GM21528 (cell line): ENCODE data around the gene MRPL28.
"Not testable (repeated sequence)": the region's sequence is repeated elsewhere in the genome, so short reads cannot be mapped to it uniquely, and the experiment has no call there.

Source experiments
- ATAC-seq: cut with Tn5 transposase; IDR thresholded peaks from one replicate; pipeline ENCODE4 v1.9.1; 2021; ENCODE audit warnings: mild to moderate bottlenecking, moderate library complexity; ENCODE audit not compliant: unreplicated experiment, low FRiP score

The MRPL28 gene

DNA sequence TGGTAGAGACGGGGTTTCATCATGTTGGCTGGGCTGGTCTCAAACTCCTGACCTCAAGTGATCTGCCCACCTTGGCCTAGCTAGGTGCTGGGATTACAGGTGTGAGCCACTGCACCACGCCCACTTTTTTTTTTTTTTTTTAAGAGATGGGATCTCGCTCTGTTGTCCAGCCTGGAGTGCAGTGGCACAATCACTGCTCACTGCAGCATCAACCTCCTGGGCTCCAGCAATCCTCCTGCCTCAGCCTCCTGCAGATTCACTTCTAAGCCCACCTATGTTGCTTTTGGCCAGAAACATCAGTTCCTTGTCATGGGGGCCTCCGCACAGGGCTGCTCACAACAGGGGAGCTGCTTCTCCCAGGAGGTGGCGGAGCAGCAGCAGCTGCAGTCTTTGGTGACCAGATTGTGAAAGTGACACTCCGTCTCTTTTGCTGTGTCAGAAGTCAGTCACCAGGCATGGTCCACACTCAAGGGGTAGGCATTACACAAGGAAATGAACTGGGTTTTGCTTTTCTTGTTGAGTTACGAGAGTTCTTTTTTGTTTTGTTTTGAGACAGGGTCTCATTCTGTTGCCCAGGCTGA is 22.2 kb upstream of the MRPL28 start:
- no peak for ATAC-seq

DNA sequence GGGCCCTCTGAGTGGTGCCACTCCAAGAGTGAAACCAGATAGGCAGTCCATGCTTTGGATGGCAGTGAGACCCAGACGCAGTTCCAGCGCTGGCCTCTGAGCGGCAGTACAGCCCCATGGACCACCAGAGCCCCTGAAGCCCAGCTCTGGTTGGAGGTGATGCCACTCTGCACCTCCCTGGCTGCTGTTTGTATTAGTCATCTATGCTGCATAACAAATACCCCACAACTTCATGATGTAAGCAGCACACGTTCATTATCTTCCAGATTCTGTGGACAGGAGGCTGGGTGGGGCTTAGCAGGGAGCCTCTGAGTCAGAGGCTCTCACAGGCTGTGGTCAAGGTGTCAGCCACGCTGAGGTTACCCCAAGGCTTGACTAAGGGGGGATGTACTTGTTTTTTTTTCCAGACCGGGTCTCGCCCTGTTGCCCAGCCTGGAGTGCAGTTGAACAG is 21.6 kb upstream of the MRPL28 start:
- ATAC-seq, result no peak

DNA sequence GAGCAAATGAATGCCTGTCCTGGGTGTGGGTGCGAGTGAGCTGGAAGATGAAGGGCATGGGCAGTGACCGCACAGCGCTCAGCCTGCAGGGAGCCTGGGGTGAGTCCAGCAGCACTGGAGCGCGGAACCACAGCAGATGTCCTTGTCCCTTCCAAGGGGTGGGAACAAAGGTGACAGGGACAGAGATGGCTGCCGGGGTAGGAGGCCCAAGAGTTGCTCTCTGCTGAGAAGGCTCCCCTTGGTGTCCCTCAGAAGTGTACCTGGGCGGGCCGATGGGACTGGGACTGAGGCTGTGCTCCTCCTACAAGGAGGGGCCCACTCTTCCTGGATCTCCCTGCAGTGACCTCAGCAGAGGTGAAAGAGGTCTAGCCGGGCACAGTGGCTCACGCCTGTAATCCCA is 19.0 kb upstream of the MRPL28 start:
- no peak for ATAC-seq

DNA sequence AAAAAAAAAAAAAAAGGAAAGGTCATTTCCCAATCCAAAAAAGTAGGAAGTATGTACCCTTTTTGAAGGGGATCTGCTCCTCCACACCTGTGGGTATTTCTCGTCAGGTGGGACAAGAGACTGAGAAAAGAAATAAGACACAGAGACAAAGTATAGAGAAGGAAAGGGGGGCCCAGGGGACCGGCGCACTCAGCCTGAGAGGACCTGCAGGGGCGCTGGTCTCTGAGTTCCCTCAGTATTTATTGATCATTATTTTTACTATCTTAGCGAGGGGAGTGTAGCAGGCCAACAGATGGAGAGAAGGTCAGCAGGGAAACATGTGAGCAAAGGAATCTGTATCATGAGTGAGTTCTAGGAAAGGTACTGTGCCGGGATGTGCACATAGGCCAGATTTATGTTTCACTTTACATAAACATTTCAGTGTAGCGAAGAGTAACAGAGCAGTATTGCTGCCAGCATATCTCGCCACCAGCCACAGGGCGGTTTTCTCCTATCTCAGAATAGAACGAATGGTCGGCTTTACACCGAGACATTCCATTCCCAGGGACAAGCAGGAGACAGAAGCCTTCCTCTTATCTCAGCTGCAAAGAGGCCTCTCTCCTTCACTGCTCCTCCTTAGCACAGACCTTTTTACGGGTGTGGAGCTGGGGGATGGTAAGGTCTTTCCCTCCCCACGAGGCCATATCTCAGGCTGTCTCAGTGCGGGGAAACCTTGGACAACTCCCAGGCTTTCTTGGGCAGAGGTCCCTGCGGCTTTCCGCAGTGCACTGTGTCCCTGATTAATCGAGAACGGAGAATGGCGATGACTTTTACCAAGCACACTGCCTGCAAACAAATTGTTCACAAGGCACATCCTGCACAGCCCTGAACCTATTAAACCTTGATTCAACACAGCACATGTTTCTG is 17.7 kb upstream of the MRPL28 start:
- ATAC-seq, result not testable (repeated sequence)

DNA sequence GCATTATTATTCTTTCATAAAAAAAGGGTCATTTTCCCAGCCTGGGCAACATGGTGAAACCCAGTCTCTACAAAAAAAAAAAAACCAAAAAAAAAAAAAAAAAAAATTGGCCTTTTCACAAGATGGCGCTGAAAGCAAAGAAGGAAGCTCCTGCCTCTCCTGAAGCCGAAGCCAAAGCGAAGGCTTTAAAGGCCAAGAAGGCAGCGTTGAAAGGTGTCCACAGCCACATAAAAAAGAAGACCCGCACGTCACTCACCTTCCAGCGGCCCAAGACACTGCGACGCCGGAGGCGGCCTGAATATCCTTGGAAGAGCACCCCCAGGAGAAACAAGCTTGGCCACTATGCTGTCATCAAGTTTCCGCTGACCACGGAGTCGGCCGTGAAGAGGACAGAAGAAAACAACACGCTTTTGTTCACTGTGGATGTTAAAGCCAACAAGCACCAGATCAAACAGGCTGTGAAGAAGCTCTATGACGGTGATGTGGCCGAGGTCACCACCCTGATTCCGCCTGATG is 16.4 kb upstream of the MRPL28 start:
- ATAC-seq, result no peak

DNA sequence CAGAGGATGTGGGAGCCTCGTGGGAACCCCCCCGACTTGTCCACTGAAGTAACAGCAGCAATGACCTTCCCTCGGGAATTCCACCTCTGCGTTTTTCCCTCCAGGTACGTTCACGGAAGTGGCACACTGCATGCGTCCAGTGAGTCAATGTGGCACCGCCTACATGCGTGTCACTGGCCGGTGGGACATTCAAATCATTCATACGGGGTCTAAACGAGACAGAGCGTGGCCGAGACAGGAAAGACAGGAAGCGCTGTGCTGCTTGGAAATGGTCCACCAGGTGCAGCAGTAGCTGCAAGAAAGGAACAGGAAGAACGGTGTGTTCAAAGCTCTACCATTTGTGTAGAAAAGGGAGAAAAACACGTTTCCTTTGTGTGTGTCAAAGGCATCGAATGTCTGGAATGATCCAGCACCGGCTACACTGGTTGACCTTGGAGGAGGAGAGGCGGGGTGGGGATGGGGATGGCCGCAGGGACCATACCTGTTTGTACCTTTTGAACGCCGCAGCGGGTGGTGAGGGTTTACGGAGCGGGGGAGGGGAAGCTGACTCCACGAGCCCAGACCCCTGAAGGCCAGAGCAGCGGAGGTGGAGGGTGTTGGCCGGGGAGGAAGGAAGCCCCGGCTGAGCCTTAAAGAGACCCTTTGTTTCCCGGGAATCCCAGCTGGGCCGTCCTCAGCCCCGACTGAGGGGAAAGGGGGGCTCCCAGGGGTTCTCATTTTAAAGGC is 13.2 kb upstream of the MRPL28 start:
- no peak for ATAC-seq

DNA sequence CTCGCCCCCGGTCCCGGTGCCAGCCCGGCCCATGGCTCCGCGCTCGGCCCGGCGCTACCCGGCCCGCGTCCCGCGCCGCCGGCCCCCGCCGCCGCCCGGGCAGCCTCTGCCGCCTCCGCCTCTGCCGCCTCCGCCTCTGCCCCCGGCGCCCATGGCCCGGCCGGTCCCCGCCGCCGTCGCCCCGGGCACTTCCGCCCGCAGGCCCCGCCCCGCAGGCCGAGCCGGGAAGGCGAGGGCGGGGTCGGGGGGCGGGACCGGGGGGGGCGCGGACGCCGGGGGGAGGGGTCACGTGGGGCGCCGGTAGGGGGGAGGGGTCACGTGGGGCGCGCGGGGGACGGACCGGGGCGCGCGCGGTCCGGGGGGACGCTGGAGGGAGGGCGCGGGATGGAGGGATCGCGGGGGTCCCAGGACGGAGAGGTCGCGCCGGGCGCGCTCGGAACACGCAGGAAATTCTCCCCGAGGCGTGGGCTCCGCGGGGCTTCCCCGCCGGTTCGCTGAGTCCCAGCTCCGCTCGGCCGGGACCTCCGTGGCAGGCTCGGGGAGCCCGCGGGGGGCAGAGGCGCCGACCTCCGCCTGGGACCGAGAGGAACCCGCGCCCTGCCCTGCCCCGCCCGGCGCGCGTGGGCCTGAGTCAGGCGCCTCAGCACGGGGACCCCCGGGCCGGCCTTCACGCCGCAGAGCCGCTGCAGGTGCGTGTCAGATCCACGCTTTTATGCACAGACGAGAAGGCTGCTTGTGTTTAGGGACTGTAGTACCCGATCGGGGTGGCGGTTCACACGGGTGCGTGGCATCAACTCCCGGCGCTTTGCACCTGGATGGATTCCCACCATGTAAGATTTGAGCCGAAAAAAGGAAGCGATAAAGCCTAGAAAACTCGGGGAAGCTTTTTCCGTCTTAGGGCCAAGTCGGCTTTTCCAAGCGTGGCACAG is 11.7 kb upstream of the MRPL28 start, which contains the start of gene PGAP6:
Gene PGAP6, minus strand, starts transcription at position 190 of the 929 bp plus-strand sequence. Its CDS starts 157 bp downstream, at position 33.
- ATAC-seq, result peak; percentile 50

DNA sequence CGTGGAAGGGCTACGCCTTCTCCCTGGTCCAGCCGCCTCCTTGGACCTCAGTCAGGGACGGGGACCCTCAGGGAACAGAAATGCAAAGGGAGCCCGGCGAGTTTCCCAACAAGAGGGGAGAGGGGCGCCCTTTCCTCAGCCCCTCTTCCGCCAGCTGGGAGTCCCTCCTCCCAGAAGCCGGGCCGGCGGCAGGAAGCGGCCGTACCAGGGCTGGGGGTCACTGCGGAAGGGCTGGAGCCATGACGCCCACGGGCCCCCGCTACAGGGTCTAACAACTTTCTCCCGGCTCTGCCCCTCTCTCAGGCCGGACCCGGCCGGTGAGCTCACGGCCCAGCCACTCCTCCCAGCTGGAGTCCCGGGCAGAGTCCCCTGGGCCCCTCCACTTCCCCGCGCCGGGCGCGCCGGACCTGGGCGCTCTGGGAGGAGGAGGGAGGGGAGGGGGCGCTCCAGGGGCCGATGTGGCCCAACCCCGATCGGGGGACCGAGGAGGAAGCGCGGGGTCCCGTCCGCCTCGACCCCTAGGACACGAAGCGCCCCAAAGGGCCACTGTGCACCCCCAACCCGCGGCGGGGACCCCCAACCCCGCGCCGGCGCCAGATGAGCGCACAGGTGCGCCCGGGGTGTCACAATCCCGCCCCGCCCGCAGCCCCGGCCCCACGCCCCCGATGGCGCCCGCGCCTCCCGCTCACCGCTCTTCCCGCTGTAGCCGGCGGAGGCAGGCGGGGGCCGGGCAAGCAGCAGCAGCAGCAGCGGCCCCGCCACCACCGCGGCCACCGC is 10.9 kb upstream of the MRPL28 start:
- peak; percentile 22 for ATAC-seq

DNA sequence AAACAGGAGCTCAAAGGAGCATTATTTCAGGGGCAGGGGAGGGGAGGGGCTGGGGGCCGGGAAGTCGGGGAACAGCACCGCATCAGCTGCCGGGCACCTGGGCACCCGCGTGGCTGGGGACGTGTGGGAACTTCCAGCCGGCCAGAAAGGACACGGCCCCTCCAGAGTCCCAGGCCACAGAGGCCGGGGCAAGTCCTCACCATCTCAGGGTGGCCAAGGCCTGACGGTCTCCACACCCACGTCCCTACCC is 10.3 kb upstream of the MRPL28 start:
- no peak for ATAC-seq

DNA sequence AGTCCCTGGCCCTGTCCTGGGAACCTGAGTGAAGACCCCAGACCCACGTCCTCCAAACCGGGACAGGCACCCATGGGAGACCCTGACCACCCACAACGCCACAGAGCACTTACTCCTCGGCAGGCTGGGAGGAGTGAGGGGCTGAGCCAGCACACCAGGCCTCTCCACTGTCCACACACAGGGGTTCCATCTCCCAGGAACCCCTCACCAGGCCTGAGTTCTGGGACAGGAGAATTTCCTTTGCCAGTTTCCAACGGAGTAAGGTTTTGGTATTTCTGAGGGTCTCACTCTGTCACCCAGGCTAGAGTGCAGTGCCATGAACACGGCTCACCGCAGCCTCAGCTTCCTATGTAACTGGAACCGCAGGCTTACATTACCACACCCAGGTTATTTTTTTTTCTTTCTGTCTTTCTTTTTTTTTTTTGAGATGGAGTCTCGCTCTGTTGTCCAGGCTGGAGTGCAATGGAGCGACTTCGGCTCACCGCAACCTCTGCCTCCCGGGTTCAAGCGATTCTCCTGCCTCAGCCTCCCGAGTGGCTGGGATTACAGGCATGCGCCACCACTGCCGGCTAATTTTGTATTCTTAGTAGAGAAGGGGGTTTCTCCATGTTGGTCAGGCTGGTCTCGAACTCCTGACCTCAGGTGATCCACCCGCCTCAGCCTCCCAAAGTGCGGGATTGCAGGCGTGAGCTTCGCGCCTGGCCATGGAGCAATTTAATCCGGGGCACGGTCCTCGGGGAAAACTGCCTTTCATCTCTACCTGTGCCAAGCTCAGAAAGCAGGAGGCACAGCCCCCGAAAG is 9.8 kb upstream of the MRPL28 start:
- ATAC-seq, result no peak

DNA sequence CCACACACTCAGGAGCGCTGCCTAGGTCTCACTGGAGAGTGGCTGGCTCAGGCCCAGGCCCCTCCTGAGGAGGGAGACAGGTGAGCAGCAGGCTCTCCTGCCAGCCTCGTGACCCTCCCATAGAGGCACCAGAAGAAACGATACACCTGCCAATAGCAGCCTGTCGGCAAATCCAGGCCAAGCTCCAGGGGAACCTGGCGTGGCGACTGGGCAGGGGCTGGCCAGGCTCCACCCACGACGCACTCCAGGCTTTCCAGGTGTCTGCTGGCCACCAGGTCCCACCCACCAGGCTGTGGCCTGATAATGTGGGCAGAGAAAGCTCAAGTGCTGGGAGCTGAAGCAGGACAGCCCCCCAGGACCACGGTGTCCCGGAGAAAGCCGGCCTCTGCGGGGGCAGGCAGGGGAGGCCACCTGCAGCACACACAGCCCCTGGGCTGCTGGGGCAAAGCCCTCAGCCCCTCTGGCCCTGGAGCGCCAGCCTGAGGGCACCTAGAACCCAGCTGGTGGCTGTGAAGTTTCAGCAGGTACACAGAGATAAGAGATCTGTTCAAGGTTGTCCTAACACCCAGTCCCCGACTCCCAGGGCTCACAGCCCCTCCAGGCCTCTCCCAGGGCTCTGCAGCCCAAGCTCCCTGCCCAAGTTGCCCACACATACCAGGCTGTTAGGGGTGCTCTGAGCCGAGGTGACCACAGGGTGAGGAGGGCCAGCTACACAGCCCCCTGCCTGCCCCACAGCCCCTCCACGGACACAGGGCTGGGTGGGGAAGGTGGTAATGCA is 9.0 kb upstream of the MRPL28 start:
- ATAC-seq, result no peak

DNA sequence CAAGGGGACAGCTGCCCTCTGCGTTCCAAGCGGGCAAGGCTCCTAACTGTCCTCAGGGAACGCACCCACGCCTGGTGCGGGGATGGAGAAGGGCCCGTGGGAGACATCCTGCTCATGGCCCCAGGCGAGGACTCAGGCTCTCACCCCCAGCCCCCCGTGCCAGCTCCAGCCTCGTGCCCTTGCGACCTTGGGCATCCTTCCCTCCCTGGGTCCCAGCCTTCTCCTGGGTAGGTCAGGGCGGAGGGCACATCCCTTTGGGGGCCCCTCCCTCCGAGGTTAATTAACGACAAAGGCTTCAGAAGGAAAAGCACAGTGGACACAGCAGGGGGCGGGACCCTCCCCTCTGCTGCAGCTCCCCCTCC is 8.5 kb upstream of the MRPL28 start:
- no peak for ATAC-seq

DNA sequence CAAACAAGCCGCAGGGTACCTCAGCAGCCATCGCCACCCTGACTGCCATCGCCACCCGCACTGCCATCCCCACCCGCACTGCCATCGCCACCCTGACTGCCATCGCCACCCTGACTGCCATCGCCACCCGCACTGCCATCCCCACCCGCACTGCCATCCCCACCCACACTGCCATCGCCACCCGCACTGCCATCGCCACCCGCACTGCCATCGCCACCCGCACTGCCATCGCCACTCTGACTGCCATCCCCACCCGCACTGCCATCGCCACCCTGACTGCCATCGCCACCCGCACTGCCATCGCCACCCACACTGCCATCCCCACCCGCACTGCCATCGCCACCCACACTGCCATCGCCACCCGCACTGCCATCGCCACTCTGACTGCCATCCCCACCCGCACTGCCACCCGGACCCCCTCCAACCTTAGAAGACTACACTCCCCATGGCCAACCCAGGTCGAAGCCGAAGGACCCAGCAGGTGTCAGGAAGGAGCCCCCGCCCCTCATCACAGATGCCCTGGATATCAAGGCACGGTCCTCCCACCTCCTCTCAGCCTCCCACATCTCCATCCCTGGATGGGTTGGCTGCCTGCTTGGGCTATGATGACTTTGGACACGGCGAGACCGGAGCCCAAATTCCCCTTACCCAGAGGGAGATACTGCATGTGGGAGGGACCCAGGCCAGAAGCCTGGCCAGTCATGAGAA is 7.9 kb upstream of the MRPL28 start:
- not testable (repeated sequence) for ATAC-seq

DNA sequence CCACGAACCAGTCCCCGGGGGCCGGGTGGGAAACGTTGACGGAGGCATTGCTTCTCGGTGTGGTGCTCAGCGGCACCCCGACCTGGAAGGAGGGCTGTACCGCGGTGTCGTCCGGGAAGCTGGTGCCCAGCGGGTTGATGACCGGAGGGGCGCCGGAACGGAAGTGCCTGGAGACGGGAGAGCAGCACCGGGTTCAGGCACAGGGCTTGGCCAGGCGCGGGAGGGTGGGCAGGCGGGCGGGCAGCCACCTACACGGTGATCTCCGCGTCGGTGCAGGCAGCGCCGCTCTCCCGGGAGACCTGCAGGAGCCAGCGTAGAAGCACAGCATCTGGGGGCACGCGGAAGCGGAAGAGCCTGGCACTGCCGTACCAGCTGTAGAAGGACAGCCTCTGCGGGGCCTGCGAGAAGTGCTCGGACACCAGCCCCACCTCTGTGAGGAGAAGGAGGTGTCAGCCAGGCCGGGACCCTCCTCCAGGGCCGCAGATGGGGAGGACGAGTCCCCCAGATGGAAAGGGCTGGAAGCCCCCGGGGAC is 7.1 kb upstream of the MRPL28 start:
- no peak for ATAC-seq

DNA sequence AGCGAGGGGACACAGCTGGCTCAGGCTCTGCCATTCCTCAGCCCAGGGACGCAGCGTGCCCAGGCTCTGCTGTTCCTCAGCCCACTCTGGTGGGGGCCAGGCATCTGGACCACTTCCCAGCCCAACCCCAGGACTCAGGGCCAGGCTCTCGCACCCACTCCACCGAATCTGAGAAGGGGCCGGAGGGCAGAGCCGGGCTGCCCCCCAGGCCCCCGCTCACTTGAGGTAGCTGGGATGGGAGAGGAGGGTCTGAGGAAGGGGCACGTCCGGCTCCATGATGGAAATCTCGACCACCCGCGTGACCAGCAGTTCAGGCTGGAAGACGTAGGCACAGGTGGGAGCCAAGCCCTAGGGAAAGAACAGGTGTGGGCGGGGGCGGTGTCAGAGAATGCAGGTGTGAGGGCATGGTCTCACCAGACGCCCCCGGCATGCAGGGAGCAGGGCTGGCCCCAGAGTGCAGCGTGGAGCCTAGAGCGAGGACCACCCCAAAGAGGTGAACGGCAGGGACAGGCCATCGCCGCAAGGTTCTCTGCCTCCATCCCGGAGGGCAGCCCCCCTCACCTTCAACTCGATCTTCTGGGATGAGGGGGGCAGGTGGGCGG is 6.6 kb upstream of the MRPL28 start:
- ATAC-seq, result no peak

DNA sequence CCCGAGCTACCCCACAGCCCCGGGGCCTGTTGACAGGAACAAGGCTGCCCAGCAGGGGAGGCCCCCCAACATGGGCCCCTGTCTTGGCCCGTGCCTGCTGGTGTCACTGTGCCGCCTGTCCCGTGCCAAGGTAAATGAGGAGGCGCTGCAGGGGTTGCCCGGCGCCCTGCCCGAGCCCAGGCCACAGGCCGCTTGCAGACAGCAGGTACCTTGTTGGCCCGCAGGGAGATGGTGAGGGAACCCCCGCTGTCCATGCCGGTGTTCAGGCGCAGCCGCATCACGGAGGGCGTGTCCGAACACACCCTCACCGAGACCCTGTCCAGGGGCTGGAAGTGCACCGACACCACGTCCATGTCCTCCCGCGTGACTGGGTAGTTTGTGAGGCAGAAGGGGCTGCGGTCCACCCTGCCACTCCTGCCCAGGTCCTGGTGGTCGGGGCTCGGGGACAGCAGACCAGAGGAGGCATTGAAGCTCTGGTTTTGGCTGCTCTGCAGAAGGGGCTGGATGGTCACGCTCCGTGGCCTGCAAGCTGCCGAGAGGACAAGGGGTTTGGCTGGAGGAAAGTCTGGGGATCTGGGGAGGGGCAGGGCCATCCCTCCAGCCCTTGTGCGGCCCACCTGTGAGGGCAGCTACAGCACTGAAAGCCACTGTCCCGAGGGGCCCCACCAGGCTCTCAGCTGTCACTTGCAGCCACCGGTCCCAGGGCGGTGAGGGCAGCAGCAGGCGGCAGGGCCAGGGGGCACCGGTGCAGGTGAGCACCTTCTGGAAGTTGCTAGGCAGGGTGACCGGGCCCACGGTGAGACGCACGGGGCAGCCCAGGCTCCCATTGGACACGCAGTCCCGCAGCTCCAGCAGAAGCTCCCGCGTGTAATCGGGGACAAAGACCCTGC is 5.8 kb upstream of the MRPL28 start:
- ATAC-seq, result no peak
